Fibroblast of lung (primary cell): ENCODE data around the gene CCHCR1. TPM values are rescaled to one million over a fixed set of nuclear protein-coding genes. Genes with fewer than 3 reads are reported as not detected.

ENCODE experiments used
- DNase-seq, 2 donors: peaks; one replicate each; pipeline versions ENCODE4 v3.0.0 to v3.0.0-alpha.2; 2010; ENCODE audit warnings: low read depth in 2 of 2
- H2AFZ ChIP-seq: 2 replicates; pipeline ENCODE4 v1.5.1; 2012; ENCODE audit warnings: low read length, control low read depth, inconsistent platforms
- H3K27ac ChIP-seq: 2 replicates; pipeline ENCODE4 v1.5.1; 2011; ENCODE audit warnings: low read length, control low read depth; ENCODE audit not compliant: insufficient read depth
- H3K27me3 ChIP-seq: 2 replicates; pipeline ENCODE4 v1.5.1; 2011; ENCODE audit warnings: mild to moderate bottlenecking, low read length; ENCODE audit not compliant: control insufficient read depth, insufficient read depth
- H3K36me3 ChIP-seq: 2 replicates; pipeline ENCODE4 v1.5.1; 2011; ENCODE audit warnings: low read length; ENCODE audit not compliant: control insufficient read depth, insufficient read depth
- H3K4me1 ChIP-seq: 2 replicates; pipeline ENCODE4 v1.5.1; 2011; ENCODE audit warnings: low read length; ENCODE audit not compliant: control insufficient read depth, insufficient read depth; ENCODE audit errors: extremely low read depth
- H3K4me2 ChIP-seq: 2 replicates; pipeline ENCODE4 v1.5.1; 2011; ENCODE audit warnings: low read length, control low read depth; ENCODE audit not compliant: insufficient read depth; ENCODE audit errors: extremely low read depth
- H3K4me3 ChIP-seq, 4 experiments: fragments of 200-600 bp in 1 of 4; sonication (generic) in 1 of 4; replicated peaks in 1 of 4; 2 replicates each; pipeline ENCODE4 v1.5.1; 2011 to 2016; ENCODE audit warnings: low read length in 4 of 4, low read depth in 3 of 4, mild to moderate bottlenecking in 3 of 4, control low read depth in 2 of 4, inconsistent platforms in 1 of 4, mixed read lengths in 1 of 4; ENCODE audit not compliant: insufficient read depth in 1 of 4; ENCODE audit errors: control extremely low read depth in 1 of 4
- H3K79me2 ChIP-seq: 2 replicates; pipeline ENCODE4 v1.5.1; 2012; ENCODE audit warnings: mild to moderate bottlenecking, low read length, inconsistent platforms; ENCODE audit not compliant: control insufficient read depth, insufficient read depth
- H3K9ac ChIP-seq: 2 replicates; pipeline ENCODE4 v1.5.1; 2011; ENCODE audit warnings: mild to moderate bottlenecking, low read length, control low read depth; ENCODE audit not compliant: insufficient read depth
- H3K9me3 ChIP-seq: 2 replicates; pipeline ENCODE4 v1.5.1; 2012; ENCODE audit warnings: low read depth, low read length; ENCODE audit not compliant: control insufficient read depth, insufficient read depth
- H4K20me1 ChIP-seq: 2 replicates; pipeline ENCODE4 v1.5.1; 2011; ENCODE audit warnings: low read length; ENCODE audit not compliant: control insufficient read depth, insufficient read depth; ENCODE audit errors: extremely low read depth
- EZH2 ChIP-seq: IDR thresholded peaks from 2 replicates; pipeline ENCODE4 v1.5.1; 2012; ENCODE audit warnings: low read length, control low read depth, mild to moderate bottlenecking; ENCODE audit errors: missing control alignments
- polyA plus RNA-seq, 2 donors: library from polyadenylated mRNA; depleted of rRNA in 1 of 2; stranded (reverse) in 1 of 2; unstranded in 1 of 2; fragments of >200 nt; gene quantifications; 2 replicates each; pipeline ENCODE4 v1.2.1, GENCODE V29; 2011 to 2012; ENCODE audit warnings: missing spikeins in 1 of 2
- total RNA-seq: library from RNA; depleted of rRNA; stranded (reverse); fragments of >200 nt; gene quantifications from 2 replicates; pipeline ENCODE4 v1.2.1, GENCODE V29; 2014
- TF ChIP-seq, protein P1 (sequence below), 2 donors: IDR thresholded peaks in 1 of 2; conservative IDR thresholded peaks in 1 of 2; 1 replicate in 1 of 2; 2 replicates in 1 of 2; pipeline ENCODE4 v1.5.1; 2011 to 2012; ENCODE audit warnings: low read length in 2 of 2, control low read depth in 1 of 2, inconsistent platforms in 1 of 2, low read depth in 1 of 2, mild to moderate bottlenecking in 1 of 2

CCHCR1 gene
- total and polyA plus RNA-seq, 2 donors (not counting 1 experiment from before 2014, with no cell fraction given): 7.4 to 19.3 TPM

DNA sequence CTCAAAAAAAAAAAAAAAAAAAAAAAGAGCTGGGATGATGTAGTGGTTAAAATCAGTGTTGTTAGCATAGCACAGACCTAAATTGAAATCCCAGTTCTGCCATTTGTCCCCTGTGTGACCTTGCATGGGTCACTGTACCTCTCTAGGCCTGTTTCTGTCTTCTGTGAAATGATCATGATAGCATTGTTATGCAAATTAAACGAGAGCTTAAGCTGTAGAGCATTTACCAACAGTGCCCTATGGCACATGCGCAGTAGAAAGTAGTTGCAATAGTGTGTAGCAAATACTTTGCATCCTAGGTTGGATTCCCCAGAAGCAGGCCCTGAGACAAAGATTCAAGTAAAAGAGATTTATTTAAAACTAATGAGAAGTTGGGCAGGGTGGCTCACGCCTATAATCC lies 26.0 kb downstream of the CCHCR1 start:
- peaks cover 6% of the 10 kb centered on the region for H3K27me3 ChIP-seq
- no peaks in the 10 kb centered on the region for H3K79me2 ChIP-seq
- H3K4me3 ChIP-seq: no peak overlapping the region
- H3K4me1 ChIP-seq: no peaks in the 10 kb centered on the region
- H2AFZ ChIP-seq: no peak overlapping the region
- no peak overlapping the region for H3K9ac ChIP-seq
- DNase-seq: no peak
- H3K36me3 ChIP-seq: no peaks in the 10 kb centered on the region
- H4K20me1 ChIP-seq: no peaks in the 10 kb centered on the region
- no peak overlapping the region for H3K4me2 ChIP-seq
- no peak overlapping the region for H3K27ac ChIP-seq
- TF ChIP-seq, protein P1, sequence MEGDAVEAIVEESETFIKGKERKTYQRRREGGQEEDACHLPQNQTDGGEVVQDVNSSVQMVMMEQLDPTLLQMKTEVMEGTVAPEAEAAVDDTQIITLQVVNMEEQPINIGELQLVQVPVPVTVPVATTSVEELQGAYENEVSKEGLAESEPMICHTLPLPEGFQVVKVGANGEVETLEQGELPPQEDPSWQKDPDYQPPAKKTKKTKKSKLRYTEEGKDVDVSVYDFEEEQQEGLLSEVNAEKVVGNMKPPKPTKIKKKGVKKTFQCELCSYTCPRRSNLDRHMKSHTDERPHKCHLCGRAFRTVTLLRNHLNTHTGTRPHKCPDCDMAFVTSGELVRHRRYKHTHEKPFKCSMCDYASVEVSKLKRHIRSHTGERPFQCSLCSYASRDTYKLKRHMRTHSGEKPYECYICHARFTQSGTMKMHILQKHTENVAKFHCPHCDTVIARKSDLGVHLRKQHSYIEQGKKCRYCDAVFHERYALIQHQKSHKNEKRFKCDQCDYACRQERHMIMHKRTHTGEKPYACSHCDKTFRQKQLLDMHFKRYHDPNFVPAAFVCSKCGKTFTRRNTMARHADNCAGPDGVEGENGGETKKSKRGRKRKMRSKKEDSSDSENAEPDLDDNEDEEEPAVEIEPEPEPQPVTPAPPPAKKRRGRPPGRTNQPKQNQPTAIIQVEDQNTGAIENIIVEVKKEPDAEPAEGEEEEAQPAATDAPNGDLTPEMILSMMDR (conservative IDR thresholded peaks at IDR 0.05 in 1 of 2, IDR thresholded peaks at IDR 0.05 in 1 of 2; ENCODE audit: low read depth in 1 of 2, low read length in 2 of 2): no peak
- TF ChIP-seq EZH2: no peak
- H3K9me3 ChIP-seq: no peaks in the 10 kb centered on the region

DNA sequence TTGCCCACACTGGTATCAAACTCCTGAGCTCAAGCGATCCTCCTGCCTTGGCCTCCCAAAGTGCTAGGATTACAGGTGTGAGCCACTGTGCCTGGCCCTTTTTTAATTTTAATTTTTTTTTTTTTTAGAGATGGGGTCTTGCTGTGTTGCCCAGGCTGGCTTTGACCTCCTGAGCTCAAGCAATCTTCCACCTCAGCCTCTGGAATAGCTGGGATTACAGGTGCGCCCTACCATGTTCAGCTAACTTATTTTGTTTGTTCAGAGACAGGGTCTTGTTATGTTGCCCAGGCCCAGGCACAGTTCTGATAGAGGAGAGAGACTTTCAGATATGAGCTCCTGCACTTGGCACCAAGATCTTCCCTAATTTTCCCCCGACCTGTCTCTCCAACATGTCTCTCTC lies 26.9 kb downstream of the CCHCR1 start:
- Histone ChIP-seq H3K4me3 (no peak overlapping the region), H3K27me3 (peaks cover 9% of the 10 kb centered on the region), H3K27ac (no peak overlapping the region), H3K79me2 (no peaks in the 10 kb centered on the region), H4K20me1 (no peaks in the 10 kb centered on the region), H3K9me3 (no peaks in the 10 kb centered on the region), H3K36me3 (no peaks in the 10 kb centered on the region), H2AFZ (no peak overlapping the region), H3K9ac (no peak overlapping the region), H3K4me2 (no peak overlapping the region), H3K4me1 (peaks cover 2% of the 10 kb centered on the region)
- TF ChIP-seq, protein P1 (conservative IDR thresholded peaks at IDR 0.05 in 1 of 2, IDR thresholded peaks at IDR 0.05 in 1 of 2; ENCODE audit: low read depth in 1 of 2, low read length in 2 of 2): no peak
- TF ChIP-seq EZH2: no peak
- no peak for DNase-seq

- no peak overlapping the region for H3K4me2 ChIP-seq
Measured at GRCh38 chr6:31129130-31129529, 28.5 kb downstream of the CCHCR1 start.

More at GRCh38 chr6:31129130-31129529, 28.5 kb downstream of the CCHCR1 start:
- Histone ChIP-seq H3K36me3 (no peaks in the 10 kb centered on the region), H3K4me1 (peaks cover 2% of the 10 kb centered on the region), H4K20me1 (no peaks in the 10 kb centered on the region), H3K27ac (no peak overlapping the region), H2AFZ (no peak overlapping the region), H3K4me3 (no peak overlapping the region), H3K79me2 (no peaks in the 10 kb centered on the region), H3K9me3 (no peaks in the 10 kb centered on the region), H3K27me3 (peaks cover 9% of the 10 kb centered on the region), H3K9ac (no peak overlapping the region)
- no peak for DNase-seq
- TF ChIP-seq, protein P1 (conservative IDR thresholded peaks at IDR 0.05 in 1 of 2, IDR thresholded peaks at IDR 0.05 in 1 of 2; ENCODE audit: low read depth in 1 of 2, low read length in 2 of 2): no peak
- TF ChIP-seq EZH2: no peak
